Measurements from ENCODE around the gene RPS4Y1.

DNA sequence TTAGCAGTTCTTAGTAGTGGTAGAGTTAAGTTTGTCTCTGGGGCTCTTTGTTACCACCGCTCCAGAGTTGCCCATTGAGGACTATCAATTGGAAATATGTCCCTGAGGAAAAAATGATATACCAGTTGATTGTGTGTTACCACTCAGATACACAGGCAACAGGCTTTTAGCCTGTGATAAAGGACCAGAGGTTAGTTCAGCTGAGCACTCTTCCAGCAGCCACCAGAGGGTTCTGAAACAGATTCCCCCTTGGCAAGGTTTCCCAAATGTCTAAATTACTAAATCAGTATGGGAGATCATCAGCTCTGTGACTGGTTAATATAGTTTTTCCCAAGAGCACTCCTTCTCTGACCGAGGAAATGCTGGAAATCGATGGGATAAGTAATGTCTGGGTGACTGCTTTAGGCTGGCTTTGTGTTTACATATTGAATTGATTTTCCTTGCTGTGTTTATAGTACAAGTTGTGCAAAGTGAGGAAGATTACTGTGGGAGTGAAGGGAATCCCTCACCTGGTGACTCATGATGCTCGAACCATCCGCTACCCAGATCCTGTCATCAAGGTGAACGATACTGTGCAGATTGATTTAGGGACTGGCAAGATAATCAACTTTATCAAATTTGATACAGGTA lies 12.9 kb downstream of the RPS4Y1 start:
- TF ChIP-seq EZH2 (IDR thresholded peaks at IDR 0.05; ENCODE audit: borderline replicate concordance, low read depth, low read length, severe bottlenecking): no peak
- TF ChIP-seq, protein P1, sequence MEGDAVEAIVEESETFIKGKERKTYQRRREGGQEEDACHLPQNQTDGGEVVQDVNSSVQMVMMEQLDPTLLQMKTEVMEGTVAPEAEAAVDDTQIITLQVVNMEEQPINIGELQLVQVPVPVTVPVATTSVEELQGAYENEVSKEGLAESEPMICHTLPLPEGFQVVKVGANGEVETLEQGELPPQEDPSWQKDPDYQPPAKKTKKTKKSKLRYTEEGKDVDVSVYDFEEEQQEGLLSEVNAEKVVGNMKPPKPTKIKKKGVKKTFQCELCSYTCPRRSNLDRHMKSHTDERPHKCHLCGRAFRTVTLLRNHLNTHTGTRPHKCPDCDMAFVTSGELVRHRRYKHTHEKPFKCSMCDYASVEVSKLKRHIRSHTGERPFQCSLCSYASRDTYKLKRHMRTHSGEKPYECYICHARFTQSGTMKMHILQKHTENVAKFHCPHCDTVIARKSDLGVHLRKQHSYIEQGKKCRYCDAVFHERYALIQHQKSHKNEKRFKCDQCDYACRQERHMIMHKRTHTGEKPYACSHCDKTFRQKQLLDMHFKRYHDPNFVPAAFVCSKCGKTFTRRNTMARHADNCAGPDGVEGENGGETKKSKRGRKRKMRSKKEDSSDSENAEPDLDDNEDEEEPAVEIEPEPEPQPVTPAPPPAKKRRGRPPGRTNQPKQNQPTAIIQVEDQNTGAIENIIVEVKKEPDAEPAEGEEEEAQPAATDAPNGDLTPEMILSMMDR (IDR thresholded peaks at IDR 0.05; ENCODE audit: extremely low read depth in 1 of 2, insufficient read depth in 1 of 2, low read depth in 1 of 2, low read length in 2 of 2): no peak
- TF ChIP-seq POLR2AphosphoS5 (IDR thresholded peaks at IDR 0.05; ENCODE audit: insufficient read depth, low read depth, low read length): no peak
- no peak for TF ChIP-seq JUN (IDR thresholded peaks at IDR 0.05; ENCODE audit: borderline replicate concordance, insufficient read depth, insufficient read length, low read depth)

Measured in endothelial cell of umbilical vein (primary cell).